Measurements from ENCODE around the gene KCNA2. TPM values are rescaled to one million over a fixed set of nuclear protein-coding genes. Genes with fewer than 3 reads are reported as not detected.

KCNA2 gene
- total and polyA plus RNA-seq, 7 donors = 0.05 to 1.1 (median 0.40) TPM

DNA sequence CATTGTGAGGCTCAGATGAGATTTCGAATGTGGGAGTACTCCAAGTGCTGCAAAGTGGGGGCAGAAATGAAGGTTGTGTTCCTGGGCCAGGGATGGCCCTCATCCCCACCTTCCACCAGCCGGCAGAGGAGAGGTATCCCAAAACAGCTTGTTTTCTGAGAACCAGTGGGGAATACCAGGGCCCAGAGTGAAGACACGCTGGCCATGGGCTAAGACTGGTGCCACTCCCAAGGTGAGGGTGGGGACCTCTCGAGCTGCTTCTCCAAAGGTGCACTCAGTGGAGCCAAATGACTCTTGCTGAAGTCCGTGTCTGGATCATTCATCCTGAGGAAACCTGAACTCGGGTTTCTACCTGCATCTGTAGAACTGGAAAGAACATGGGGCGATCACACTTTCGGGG, 22.1 kb downstream of the KCNA2 start:
- H3K4me3 ChIP-seq = no peak overlapping the region
- DNase-seq (no peak), ATAC-seq (no peak)
- TF ChIP-seq, protein P1, sequence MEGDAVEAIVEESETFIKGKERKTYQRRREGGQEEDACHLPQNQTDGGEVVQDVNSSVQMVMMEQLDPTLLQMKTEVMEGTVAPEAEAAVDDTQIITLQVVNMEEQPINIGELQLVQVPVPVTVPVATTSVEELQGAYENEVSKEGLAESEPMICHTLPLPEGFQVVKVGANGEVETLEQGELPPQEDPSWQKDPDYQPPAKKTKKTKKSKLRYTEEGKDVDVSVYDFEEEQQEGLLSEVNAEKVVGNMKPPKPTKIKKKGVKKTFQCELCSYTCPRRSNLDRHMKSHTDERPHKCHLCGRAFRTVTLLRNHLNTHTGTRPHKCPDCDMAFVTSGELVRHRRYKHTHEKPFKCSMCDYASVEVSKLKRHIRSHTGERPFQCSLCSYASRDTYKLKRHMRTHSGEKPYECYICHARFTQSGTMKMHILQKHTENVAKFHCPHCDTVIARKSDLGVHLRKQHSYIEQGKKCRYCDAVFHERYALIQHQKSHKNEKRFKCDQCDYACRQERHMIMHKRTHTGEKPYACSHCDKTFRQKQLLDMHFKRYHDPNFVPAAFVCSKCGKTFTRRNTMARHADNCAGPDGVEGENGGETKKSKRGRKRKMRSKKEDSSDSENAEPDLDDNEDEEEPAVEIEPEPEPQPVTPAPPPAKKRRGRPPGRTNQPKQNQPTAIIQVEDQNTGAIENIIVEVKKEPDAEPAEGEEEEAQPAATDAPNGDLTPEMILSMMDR (IDR thresholded peaks at IDR 0.05) = no peak
- no peaks in the 10 kb centered on the region for H3K4me1 ChIP-seq
- H3K27ac ChIP-seq = no peak overlapping the region
- H3K27me3 ChIP-seq (ENCODE audit: insufficient read depth in 3 of 3, low read length in 2 of 3) = no peaks in the 10 kb centered on the region
- WGBS, 3 donors = 91 to 93% (median 91%) methylated on average over 8 of the region's 8 CpGs
- no peaks in the 10 kb centered on the region for H3K36me3 ChIP-seq (ENCODE audit: insufficient read depth in 1 of 2, low read depth in 1 of 2)
- no peaks in the 10 kb centered on the region for H3K9me3 ChIP-seq
- intact Hi-C loops (cut with DNase I) = no loop called here

DNA sequence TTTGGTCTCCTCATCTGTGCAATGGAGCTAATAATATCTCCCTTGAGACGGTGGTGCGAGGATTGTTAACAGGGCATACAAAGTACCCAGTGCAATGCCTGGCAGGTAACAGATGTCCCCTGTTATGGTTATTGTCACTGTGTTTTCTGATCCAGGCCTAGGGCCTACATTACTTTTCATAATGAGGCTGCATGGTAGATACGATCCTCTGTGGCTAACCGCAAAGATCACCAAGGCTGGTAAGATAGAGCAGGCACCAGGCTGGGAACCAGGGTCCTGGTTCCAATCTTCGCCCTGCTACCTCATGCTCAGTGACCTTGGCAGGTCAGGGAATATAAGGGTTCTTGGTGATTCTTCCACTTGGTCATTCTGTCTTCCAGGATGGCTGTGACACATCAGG, 22.7 kb downstream of the KCNA2 start:
- WGBS, 3 donors = 93 to 96% (median 94%) methylated on average over 5 of the region's 5 CpGs
- ATAC-seq (no peak), DNase-seq (no peak)
- intact Hi-C loops (cut with DNase I) = no loop called here
- Histone ChIP-seq H3K27me3 (ENCODE audit: insufficient read depth in 3 of 3, low read length in 2 of 3) (no peaks in the 10 kb centered on the region), H3K27ac (no peak overlapping the region), H3K36me3 (ENCODE audit: insufficient read depth in 1 of 2, low read depth in 1 of 2) (no peaks in the 10 kb centered on the region), H3K9me3 (peaks cover 4% of the 10 kb centered on the region), H3K4me3 (no peak overlapping the region), H3K4me1 (no peaks in the 10 kb centered on the region)
- TF ChIP-seq, protein P1 (IDR thresholded peaks at IDR 0.05) = no peak

DNA sequence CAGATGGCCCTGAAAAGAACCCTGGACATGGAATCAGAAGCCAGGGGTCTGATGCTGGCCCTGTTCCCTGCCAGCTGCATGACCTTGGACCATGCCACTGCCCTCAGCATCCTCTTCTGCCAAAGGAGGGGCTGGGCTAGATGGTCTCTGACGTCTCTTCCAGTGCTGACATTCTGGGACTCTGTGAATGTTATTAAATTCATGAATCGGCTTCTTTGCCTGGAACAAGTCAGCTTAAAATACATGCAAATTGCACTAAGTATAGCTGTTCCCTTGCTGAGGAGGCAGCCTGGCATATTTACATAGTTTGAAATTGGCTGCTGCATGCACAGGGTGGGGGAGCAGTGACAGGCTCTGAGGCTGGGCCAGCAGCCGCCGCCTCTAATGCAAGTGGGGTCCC, 23.8 kb downstream of the KCNA2 start:
- H3K4me3 ChIP-seq = no peak overlapping the region
- no peaks in the 10 kb centered on the region for H3K27me3 ChIP-seq (ENCODE audit: insufficient read depth in 3 of 3, low read length in 2 of 3)
- intact Hi-C loops (cut with DNase I) = no loop called here
- H3K36me3 ChIP-seq (ENCODE audit: insufficient read depth in 1 of 2, low read depth in 1 of 2) = no peaks in the 10 kb centered on the region
- H3K27ac ChIP-seq = no peak overlapping the region
- no peaks in the 10 kb centered on the region for H3K4me1 ChIP-seq
- TF ChIP-seq, protein P1 (IDR thresholded peaks at IDR 0.05) = no peak
- no peak for ATAC-seq
- no peak for DNase-seq
- WGBS, 3 donors = 39 to 67% (median 53%) methylated on average over 4 of the region's 4 CpGs
- H3K9me3 ChIP-seq = peaks cover 6% of the 10 kb centered on the region

DNA sequence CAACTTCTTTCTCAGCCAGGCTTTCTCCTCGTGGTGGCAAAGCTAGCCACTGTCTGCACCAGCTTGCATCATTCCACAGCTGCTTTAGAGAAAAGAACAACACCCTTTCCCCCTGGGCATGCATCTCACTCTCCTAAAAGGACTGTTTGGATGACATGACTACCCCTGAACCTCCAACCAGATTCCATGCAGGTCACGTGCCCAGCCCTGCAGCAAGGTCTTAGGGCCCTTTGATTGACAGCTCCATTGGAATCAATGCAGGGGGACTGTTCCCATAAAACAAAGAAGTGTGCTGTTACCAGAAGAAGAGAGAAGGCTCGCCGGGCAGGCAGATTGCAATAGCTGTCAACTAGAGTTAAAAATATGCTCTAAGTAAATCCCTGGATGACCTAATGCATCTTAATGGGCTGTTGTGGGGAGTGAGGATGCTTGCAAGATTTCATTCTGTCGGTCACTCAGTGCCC, 24.4 kb downstream of the KCNA2 start:
- intact Hi-C loops (cut with DNase I) = no loop called here
- Histone ChIP-seq H3K36me3 (ENCODE audit: insufficient read depth in 1 of 2, low read depth in 1 of 2) (no peaks in the 10 kb centered on the region), H3K4me3 (no peak overlapping the region), H3K9me3 (peaks cover 6% of the 10 kb centered on the region), H3K4me1 (no peaks in the 10 kb centered on the region), H3K27ac (no peak overlapping the region), H3K27me3 (ENCODE audit: insufficient read depth in 3 of 3, low read length in 2 of 3) (no peaks in the 10 kb centered on the region)
- TF ChIP-seq, protein P1 (IDR thresholded peaks at IDR 0.05) = no peak
- WGBS, 3 donors = 17 to 23% (median 22%) methylated on average over 5 of the region's 5 CpGs
- DNase-seq (no peak), ATAC-seq (no peak)

DNA sequence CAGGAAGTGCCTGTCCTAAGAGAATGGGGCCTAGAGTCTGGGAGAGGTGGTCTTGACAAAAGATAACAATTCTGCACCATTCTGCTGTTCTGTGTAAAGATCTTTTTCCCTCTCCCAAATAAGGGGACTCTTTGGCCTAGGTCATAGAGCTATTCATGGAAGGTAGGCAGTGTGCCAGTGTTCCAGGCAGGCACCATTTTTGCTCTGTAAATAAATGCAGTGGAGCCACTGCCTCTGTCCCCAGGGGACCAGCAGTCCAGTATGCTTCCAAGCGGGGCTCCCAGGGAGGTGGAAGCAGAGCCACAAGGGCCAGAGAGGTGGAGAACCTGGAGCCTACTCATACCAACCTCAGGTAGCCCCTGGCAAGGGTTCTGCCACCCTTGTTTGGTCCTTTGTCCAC, 25.9 kb downstream of the KCNA2 start:
- TF ChIP-seq, protein P1 (IDR thresholded peaks at IDR 0.05) = no peak
- ATAC-seq (peak in 1 of 4 donors; percentile 30), DNase-seq (no peak)
- intact Hi-C loops (cut with DNase I) = no loop called here
- Histone ChIP-seq H3K27me3 (ENCODE audit: insufficient read depth in 3 of 3, low read length in 2 of 3) (no peaks in the 10 kb centered on the region), H3K4me1 (no peaks in the 10 kb centered on the region), H3K27ac (no peak overlapping the region), H3K9me3 (peaks cover 6% of the 10 kb centered on the region), H3K36me3 (ENCODE audit: insufficient read depth in 1 of 2, low read depth in 1 of 2) (no peaks in the 10 kb centered on the region), H3K4me3 (no peak overlapping the region)
- WGBS, 3 donors = 27 to 58% (median 39%) methylated on average over 1 of the region's 1 CpG

All from psoas muscle (tissue), 8 donors.